Glomerular visceral epithelial cell (primary cell): ENCODE results near the gene A2ML1.
"Not testable (repeated sequence)": the region's sequence is repeated elsewhere in the genome, so short reads cannot be mapped to it uniquely, and the experiment has no call there.

Experiments used
- DNase-seq: peaks from one replicate; pipeline ENCODE4 v3.0.0-alpha.2; 2016; ENCODE audit errors: extremely low spot score

The A2ML1 gene

GRCh38 chr12:8855891-8856290, 33.5 kb downstream of the A2ML1 start:
- no peak for DNase-seq

GRCh38 chr12:8859448-8859847, 37.0 kb downstream of the A2ML1 start:
- DNase-seq = not testable (repeated sequence)

- peak; percentile 8 for DNase-seq
Observed at GRCh38 chr12:8860165-8860961, 37.9 kb downstream of the A2ML1 start.

- no peak for DNase-seq
Observed at GRCh38 chr12:8866429-8866828, 44.0 kb downstream of the A2ML1 start.

GRCh38 chr12:8867009-8867408, 44.6 kb downstream of the A2ML1 start:
- no peak for DNase-seq

GRCh38 chr12:8867786-8868185, 45.4 kb downstream of the A2ML1 start:
- DNase-seq = no peak

GRCh38 chr12:8870586-8870985, 48.2 kb downstream of the A2ML1 start:
- DNase-seq = no peak

- DNase-seq = no peak
Observed at GRCh38 chr12:8871068-8871467, 48.6 kb downstream of the A2ML1 start.

- DNase-seq = no peak
Observed at GRCh38 chr12:8876887-8877286, 54.5 kb downstream of the A2ML1 start.

GRCh38 chr12:8886502-8887284, 64.3 kb downstream of the A2ML1 start:
- DNase-seq = no peak

- no peak for DNase-seq
Observed at GRCh38 chr12:8887285-8887715, 64.9 kb downstream of the A2ML1 start.

GRCh38 chr12:8890313-8891085, 68.1 kb downstream of the A2ML1 start:
- peak; percentile 62 for DNase-seq

GRCh38 chr12:8891976-8892375, 69.6 kb downstream of the A2ML1 start:
- no peak for DNase-seq

GRCh38 chr12:8894378-8894777, 72.0 kb downstream of the A2ML1 start:
- no peak for DNase-seq

GRCh38 chr12:8894986-8895385, 72.6 kb downstream of the A2ML1 start:
- no peak for DNase-seq

- no peak for DNase-seq
Observed at GRCh38 chr12:8897081-8897480, 74.7 kb downstream of the A2ML1 start.

GRCh38 chr12:8899830-8900229, 77.4 kb downstream of the A2ML1 start:
- DNase-seq = no peak

GRCh38 chr12:8902703-8903102, 80.3 kb downstream of the A2ML1 start:
- not testable (repeated sequence) for DNase-seq

GRCh38 chr12:8903646-8904045, 81.2 kb downstream of the A2ML1 start:
- no peak for DNase-seq

- DNase-seq = no peak
Observed at GRCh38 chr12:8904665-8905064, 82.2 kb downstream of the A2ML1 start.

GRCh38 chr12:8905546-8905945, 83.1 kb downstream of the A2ML1 start:
- DNase-seq = no peak
